ENCODE results near the gene BUB1.
"Not testable (repeated sequence)": the region's sequence is repeated elsewhere in the genome, so short reads cannot be mapped to it uniquely, and the experiment has no call there.

BUB1 gene

DNA sequence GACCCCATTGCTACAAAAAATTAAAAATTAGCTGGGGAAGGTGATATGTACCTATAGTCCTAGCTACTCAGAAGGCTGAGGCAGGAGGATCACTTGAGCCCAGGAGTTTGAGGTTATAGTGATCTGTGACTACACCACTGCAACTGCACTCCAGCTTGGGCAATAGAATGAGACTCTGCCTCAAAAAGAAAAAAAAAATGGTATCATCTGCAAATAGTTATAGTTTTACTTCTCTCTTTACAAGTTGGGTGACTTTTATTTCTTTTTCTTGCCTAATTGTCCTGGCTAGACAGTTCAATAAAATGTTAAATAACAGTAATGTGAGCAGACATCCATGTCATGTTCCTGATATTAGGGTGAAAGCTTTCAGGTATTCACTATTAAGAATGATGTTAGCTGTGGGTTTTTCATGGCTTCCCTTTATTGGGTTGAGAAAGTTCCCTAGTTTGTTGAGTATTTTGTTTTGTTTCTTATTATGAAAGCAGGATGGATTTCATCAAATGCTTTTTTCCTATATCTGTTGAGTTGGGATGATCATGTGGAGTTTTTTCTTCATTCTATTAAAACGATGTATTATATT lies 29.6 kb upstream of the BUB1 start:
- Mint-ChIP-seq H3K9me3 (no peaks in the 10 kb centered on the region), H3K27ac (no peak overlapping the region), H3K27me3 (peaks cover 41% of the 10 kb centered on the region), H3K36me3 (ENCODE audit: low read depth) (no peaks in the 10 kb centered on the region), H3K4me1 (ENCODE audit: low read depth) (no peaks in the 10 kb centered on the region), H3K4me3 (no peak overlapping the region)
- no peak for DNase-seq

DNA sequence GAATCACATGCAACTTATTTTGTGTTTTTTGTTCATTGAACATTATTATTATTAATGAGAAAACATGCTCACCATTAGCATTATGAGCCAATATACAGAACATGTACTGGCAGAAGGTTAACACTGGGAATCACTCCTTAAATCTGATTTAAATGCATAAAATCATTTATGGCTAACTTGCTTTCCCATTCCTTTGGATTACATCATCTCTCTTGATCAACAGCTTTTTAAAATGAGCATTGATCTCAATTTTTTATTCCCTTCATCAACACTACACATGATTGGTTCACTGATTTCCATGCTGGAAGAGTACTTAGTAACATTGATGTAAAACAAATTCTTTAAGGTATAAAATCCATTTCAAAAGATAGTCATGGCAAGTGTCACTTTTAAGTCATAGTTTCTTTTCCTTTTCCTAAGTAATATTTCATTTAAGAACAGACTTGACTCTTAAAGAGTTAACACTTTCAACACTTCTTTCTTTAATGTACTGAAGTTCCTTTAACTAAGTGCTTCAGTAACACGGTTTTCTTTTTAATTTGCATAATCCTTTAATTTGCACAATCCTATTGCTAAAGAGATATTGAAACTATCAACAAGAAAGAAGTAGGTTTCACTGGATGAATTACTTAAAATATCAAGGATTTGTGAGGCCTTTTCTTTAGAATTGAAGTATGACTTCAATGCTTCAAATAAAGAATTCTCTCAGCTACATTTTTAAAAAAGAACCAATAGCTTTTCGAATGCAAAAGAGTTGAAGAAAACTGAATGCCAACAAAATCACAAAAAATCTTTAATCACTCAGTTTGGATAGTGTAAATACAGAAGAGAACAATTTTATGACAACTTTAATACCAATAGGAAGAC lies 24.9 kb upstream of the BUB1 start:
- H3K27ac Mint-ChIP-seq: no peak overlapping the region
- no peaks in the 10 kb centered on the region for H3K4me1 Mint-ChIP-seq (ENCODE audit: low read depth)
- peaks cover 16% of the 10 kb centered on the region for H3K27me3 Mint-ChIP-seq
- no peak overlapping the region for H3K4me3 Mint-ChIP-seq
- H3K9me3 Mint-ChIP-seq: no peaks in the 10 kb centered on the region
- H3K36me3 Mint-ChIP-seq (ENCODE audit: low read depth): no peaks in the 10 kb centered on the region
- no peak for DNase-seq

DNA sequence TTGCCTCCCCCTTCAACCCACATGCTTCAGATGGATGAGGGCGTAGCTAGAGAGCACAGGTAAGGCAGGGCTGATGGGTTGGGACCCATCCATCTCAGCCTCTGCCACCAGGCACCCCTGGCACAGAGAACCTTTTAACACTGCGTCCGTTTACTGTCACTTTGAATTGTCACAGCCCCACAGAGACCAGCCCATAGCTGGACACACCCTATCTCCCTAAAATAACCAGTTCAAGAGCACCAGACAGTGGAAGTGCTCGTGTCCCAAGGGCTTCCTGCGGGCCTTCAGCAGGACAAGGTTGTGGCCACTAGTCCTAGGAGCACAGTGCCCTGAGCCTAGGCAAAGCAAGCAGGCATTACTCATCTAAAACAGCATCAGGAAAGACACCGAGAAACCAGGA lies 20.4 kb upstream of the BUB1 start:
- not testable (repeated sequence) for H3K36me3 Mint-ChIP-seq (ENCODE audit: low read depth); H3K27ac Mint-ChIP-seq

DNA sequence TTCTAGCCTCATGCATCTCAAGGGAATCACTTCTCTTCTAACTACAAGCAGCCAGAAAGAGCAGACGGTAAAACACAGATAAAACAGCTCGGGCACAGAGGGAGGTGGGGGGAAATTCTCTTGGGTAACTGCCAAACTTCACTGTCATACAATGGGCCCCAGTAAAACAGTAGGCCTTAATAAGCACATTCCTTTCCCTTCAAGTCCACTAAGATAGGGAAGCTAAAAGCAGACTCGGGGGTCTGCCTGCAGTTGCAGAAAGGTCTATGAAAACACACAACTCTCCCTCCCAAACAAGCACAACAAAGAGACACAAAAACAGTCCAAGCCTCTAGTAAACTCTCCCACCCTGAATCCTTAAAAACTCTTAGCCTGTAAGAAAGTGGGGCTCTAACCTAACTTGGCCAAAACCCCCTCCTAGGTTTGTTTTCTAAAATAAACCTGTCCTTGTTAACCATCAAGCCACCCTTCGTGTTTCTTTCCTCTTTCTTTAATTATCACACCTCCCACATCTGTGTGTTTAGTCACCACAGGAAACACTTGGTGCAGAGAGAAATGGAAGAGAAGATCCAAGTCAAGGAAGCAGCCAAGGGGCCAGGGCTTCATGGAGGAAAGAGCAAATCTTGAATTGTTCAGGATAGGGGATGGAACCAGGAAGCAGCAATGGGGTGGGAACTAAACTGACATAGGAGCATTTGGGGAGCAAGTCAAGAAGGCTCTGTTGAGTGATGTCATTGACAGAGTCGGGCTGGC lies 17.5 kb upstream of the BUB1 start:
- not testable (repeated sequence) for H3K4me1 Mint-ChIP-seq (ENCODE audit: low read depth); H3K27ac Mint-ChIP-seq; DNase-seq; H3K9me3 Mint-ChIP-seq; H3K36me3 Mint-ChIP-seq (ENCODE audit: low read depth); H3K4me3 Mint-ChIP-seq
- peaks cover 19% of the 10 kb centered on the region for H3K27me3 Mint-ChIP-seq

More for the DNA sequence above, 20.4 kb upstream of the BUB1 start:
- not testable (repeated sequence) for H3K9me3 Mint-ChIP-seq; H3K4me3 Mint-ChIP-seq; H3K4me1 Mint-ChIP-seq (ENCODE audit: low read depth); DNase-seq
- peaks cover 14% of the 10 kb centered on the region for H3K27me3 Mint-ChIP-seq

DNA sequence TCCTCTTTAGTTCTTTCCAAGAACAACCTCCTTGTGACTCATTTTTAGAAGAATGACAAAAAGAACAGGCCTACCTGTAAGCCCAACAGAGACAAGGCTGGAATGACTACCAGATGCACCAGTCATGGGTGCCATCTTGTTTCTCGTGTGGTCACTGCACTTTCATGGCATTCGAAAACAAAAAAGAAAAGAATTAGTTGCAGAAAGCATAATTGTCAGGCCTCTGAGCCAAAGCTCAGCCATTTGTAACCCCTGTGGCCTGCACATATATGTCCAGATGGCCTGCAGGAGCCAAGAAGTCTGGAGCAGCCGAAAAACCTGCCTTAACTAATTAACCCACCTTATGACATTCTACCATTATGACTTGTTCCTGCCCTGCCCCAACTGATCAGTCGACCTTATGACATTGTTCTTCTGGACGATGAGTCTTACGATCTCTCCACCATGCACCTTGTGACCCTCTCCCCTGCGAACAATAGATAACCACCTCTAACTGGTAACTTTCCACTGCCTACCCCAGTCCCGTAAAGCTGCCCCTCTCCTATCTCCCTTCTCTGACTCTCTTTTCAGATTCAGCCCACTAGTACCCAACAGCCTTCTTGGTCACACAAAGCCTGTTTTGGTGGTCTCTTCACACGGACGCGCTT lies 13.9 kb upstream of the BUB1 start:
- H3K27ac Mint-ChIP-seq: no peak overlapping the region
- no peak overlapping the region for H3K4me3 Mint-ChIP-seq
- peaks cover 2% of the 10 kb centered on the region for H3K9me3 Mint-ChIP-seq
- peaks cover 19% of the 10 kb centered on the region for H3K27me3 Mint-ChIP-seq
- no peak for DNase-seq
- H3K36me3 Mint-ChIP-seq (ENCODE audit: low read depth): no peaks in the 10 kb centered on the region
- peaks cover 8% of the 10 kb centered on the region for H3K4me1 Mint-ChIP-seq (ENCODE audit: low read depth)

DNA sequence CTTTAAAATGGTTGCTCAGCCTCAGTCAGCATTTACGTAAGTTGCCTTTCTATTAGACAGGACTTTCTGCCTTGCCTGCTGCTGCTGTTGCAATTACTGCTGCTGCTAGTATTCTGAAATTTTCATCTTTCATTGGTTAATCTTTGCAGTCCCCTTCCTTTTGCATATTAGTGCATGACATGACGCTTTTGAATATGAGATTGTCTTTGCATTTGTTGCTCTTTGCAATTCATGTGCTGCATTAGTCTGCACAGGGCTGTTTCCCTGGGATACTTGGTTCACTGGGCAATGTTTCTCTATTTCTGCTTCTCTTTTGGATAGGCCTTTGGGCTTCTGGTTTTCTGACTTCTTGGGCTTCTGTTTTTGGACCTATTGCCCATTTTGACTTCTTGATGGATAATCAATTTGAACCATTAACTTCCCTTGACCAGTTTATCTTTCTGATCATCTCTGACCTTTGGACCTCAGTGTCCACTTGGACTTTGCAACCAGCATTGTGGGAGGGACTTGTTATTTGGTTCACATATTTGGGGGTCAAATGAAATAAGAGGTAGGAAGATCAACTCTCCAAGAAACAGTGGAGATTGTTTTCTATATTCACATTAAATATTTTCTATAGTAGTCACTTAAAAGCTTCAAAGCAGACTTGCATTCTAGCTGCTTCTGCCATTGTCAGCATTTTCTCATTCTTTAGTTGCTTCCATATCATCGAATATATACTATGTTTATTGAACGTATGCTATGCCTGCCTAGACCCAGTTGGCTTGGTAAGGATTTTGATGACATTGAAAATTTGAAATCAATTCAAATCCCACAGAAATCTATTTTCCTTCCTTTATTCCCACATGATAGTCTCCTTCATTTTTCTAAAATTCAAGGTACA lies 12.5 kb upstream of the BUB1 start:
- Mint-ChIP-seq H3K36me3 (ENCODE audit: low read depth) (no peaks in the 10 kb centered on the region), H3K9me3 (peaks cover 2% of the 10 kb centered on the region), H3K4me3 (no peak overlapping the region), H3K4me1 (ENCODE audit: low read depth) (peaks cover 4% of the 10 kb centered on the region), H3K27me3 (peaks cover 17% of the 10 kb centered on the region), H3K27ac (no peak overlapping the region)
- DNase-seq: no peak

DNA sequence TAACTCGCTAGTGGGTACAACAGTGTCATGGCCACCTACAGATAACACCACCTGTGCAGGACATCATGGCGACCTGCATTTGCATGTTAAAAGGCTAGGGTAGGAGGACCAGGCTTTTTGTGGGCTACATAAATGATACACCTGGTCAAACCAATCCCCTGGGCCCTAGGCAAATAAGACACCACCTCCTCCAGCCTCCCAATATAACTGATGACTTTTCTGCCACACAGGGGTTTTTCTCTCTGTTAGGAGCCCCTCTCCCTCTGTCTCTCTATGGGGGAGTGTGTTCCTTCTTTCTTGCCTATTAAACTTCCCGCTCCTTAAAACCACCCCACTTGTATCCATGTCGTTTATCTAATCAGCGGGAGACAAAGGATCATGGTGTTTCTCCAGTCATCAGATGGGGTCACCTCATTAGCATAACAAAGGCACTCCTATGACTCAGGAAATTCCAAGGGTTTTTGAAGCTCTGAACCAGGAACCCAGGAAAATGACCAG lies 10.8 kb upstream of the BUB1 start:
- Mint-ChIP-seq H3K36me3 (ENCODE audit: low read depth) (no peaks in the 10 kb centered on the region), H3K4me3 (no peak overlapping the region), H3K9me3 (peaks cover 2% of the 10 kb centered on the region), H3K27me3 (peaks cover 5% of the 10 kb centered on the region), H3K27ac (no peak overlapping the region), H3K4me1 (ENCODE audit: low read depth) (no peaks in the 10 kb centered on the region)
- no peak for DNase-seq

DNA sequence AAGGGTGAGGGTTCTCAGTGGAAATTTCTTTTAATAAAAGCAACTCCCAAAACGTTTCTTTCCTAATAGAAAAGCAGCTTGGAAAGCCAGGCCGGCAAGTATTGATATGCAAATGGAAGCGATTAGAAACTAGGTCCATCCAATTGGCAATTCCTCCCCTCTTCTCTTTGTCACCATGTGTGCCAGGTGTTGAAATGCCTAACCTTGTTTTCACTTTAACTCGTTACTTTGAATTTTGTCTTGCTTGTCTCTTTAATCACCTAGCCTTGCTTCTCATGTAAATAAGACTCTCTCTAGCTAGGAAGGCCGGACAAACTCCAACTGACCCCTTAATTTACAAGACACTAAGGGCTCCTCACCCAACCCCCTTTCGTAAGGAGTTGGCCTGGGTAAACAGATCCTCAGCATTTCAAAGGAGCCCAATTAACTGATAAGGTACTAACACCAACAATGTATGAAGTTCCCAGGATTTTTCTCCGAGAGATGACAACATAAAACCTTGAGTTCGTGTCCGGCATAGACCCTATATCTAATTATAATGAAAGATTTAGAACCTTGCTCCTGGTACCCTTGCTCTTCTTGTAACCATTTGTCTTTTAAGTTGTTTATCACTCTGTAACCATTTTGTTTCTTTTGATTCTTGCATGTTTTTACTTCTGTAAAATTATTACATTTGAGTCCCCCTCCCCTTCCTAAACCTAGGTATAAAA lies 10.1 kb upstream of the BUB1 start:
- H3K27ac Mint-ChIP-seq; H3K36me3 Mint-ChIP-seq (ENCODE audit: low read depth); H3K9me3 Mint-ChIP-seq; H3K4me3 Mint-ChIP-seq; H3K27me3 Mint-ChIP-seq; DNase-seq; H3K4me1 Mint-ChIP-seq (ENCODE audit: low read depth): not testable (repeated sequence)

DNA sequence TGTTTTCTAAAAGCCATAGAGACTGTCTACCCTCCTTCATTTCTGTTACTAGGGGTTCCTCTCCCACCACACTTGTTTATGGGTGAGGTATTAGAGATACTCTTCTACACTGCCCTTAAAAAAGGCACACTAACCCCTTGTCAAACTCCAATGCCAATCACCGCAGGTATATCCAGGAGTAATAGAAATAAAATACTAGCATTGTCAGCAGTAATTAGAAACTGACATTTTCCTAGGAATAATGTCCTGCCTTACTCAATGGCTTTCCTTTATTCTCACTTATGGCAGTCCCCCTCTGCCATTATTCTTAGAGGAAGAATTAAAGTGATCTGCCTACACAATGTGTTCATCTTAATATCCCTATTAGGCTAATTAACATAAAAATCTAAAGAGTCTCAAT lies 5.0 kb upstream of the BUB1 start:
- DNase-seq: no peak
- peaks cover 10% of the 10 kb centered on the region for H3K27me3 Mint-ChIP-seq
- peaks cover 4% of the 10 kb centered on the region for H3K36me3 Mint-ChIP-seq (ENCODE audit: low read depth)
- H3K27ac Mint-ChIP-seq: no peak overlapping the region
- no peaks in the 10 kb centered on the region for H3K9me3 Mint-ChIP-seq
- H3K4me1 Mint-ChIP-seq (ENCODE audit: low read depth): peaks cover 10% of the 10 kb centered on the region
- no peak overlapping the region for H3K4me3 Mint-ChIP-seq

DNA sequence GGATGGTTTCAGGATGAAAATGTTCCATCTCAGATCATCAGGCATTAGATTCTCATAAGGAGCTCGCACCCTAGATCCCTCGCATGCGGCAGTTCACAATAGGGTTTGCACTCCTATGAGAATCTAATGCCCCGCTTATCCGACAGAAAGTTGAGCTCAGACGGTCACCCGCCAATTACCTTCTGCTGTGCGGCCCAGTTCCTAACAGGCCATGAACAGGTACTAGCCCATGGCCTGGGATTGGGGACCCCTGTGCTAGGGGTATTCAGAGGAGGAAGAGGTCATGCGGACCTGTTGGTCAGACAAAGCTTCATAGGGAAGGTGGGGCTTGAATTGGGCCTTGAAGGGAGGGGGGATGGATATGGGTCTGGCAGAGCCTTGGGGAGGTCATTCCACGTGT lies 4.4 kb upstream of the BUB1 start:
- Mint-ChIP-seq H3K36me3 (ENCODE audit: low read depth) (peaks cover 8% of the 10 kb centered on the region), H3K27me3 (peaks cover 10% of the 10 kb centered on the region), H3K9me3 (no peaks in the 10 kb centered on the region), H3K27ac (no peak overlapping the region), H3K4me3 (no peak overlapping the region), H3K4me1 (ENCODE audit: low read depth) (peaks cover 10% of the 10 kb centered on the region)
- DNase-seq: no peak

DNA sequence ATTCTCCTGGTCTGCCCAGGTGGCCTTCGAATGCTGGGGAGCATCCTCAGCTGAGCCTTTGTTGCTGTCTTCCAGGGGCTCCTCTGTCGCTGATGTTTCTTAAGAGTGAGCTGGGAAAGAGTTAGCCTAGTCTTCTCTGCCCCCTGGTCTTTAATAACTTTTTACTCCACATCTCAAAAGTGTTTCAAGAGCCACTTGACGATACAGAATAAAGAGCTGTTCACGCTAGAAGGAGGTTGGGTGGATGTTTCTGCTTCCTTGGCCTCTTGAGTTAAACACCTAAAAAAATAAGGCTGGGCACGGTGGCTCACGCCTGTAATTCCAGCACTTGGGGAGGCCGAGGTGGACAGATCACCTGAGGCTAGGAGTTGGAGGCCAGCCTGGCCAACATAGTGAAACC lies 2.8 kb upstream of the BUB1 start:
- H3K27ac Mint-ChIP-seq: no peak overlapping the region

DNA sequence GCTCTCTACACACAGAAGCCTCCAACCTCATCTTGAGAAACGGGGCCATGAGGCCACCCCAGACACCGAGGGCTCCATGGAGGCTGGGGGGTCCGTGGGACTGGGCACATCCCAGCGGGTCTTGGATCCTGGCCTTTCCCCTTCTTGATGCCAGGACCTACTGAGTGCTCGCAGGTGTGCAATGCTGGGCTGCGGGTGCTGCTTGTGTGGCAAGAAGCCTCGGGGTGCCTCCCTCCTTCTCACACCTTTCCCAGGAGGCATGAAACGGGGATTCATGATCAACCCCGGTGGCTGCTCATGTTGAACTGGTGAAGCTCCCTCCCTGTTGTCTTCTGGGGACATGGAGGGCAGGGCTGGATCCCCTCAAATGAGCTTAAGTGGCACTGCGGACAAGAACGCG lies 2.0 kb upstream of the BUB1 start:
- Mint-ChIP-seq H3K27me3 (peaks cover 10% of the 10 kb centered on the region), H3K4me3 (no peak overlapping the region), H3K4me1 (ENCODE audit: low read depth) (peaks cover 27% of the 10 kb centered on the region), H3K27ac (no peak overlapping the region), H3K9me3 (no peaks in the 10 kb centered on the region), H3K36me3 (ENCODE audit: low read depth) (peaks cover 21% of the 10 kb centered on the region)
- no peak for DNase-seq

More for the DNA sequence above, 2.8 kb upstream of the BUB1 start:
- Mint-ChIP-seq H3K36me3 (ENCODE audit: low read depth) (peaks cover 17% of the 10 kb centered on the region), H3K4me1 (ENCODE audit: low read depth) (peaks cover 21% of the 10 kb centered on the region), H3K4me3 (no peak overlapping the region), H3K9me3 (no peaks in the 10 kb centered on the region), H3K27me3 (peaks cover 10% of the 10 kb centered on the region)
- DNase-seq: no peak

DNA sequence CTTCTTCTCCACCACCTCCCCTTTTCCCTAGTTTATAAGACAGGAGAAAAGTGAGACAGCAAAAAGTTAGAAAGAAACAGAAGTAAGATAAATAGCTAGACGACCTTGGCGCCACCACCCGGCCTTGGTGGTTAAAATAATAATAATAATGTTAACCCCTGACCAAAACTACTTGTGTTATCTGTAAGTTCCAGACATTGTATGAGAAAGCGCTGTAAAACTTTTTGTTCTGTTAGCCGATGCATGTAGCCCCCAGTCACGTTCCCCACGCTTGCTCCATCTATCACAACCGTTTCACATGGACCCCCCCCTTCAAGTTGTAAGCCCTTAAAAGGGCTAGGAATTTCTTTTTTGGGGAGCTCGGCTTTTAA lies 1.5 kb upstream of the BUB1 start:
- no peak overlapping the region for H3K27ac Mint-ChIP-seq
- peaks cover 31% of the 10 kb centered on the region for H3K4me1 Mint-ChIP-seq (ENCODE audit: low read depth)
- H3K9me3 Mint-ChIP-seq: no peaks in the 10 kb centered on the region
- peaks cover 26% of the 10 kb centered on the region for H3K36me3 Mint-ChIP-seq (ENCODE audit: low read depth)
- DNase-seq: no peak
- peaks cover 10% of the 10 kb centered on the region for H3K27me3 Mint-ChIP-seq
- no peak overlapping the region for H3K4me3 Mint-ChIP-seq

Data from activated T-cell treated with anti-CD3 and anti-CD28 coated beads, Interleukin-2, amount 50 U/mL, for 24 hours (primary cell).